WERI-Rb-1 (cell line): ENCODE results near the gene LTF.

ENCODE experiments used
- DNase-seq: peaks from one replicate; pipeline ENCODE4 v3.0.0-alpha.2; 2020
- H3K27ac ChIP-seq: fragments of 250-450 bp; sonication (Bioruptor Pico); 2 replicates; pipeline ENCODE4 v1.5.1; 2020; ENCODE audit warnings: mild to moderate bottlenecking, moderate library complexity
- H3K27me3 ChIP-seq: fragments of 250-450 bp; sonication (Bioruptor Pico); 2 replicates; pipeline ENCODE4 v1.5.1; 2021; ENCODE audit warnings: mild to moderate bottlenecking, low read depth, moderate library complexity; ENCODE audit not compliant: insufficient read depth, severe bottlenecking
- H3K36me3 ChIP-seq: fragments of 250-450 bp; sonication (Bioruptor Pico); 2 replicates; pipeline ENCODE4 v1.5.1; 2020; ENCODE audit warnings: mild to moderate bottlenecking, moderate library complexity
- H3K4me3 ChIP-seq: 2 replicates; pipeline ENCODE4 v1.5.1; 2011; ENCODE audit warnings: low read depth, mild to moderate bottlenecking, control low read depth, low read length
- H3K9me3 ChIP-seq: fragments of 250-450 bp; sonication (Bioruptor Pico); 2 replicates; pipeline ENCODE4 v1.5.1; 2021; ENCODE audit warnings: mild to moderate bottlenecking, moderate library complexity; ENCODE audit not compliant: severe bottlenecking
- TF ChIP-seq, protein P1 (sequence below): IDR thresholded peaks from 2 replicates; pipeline ENCODE4 v1.5.1; 2011; ENCODE audit warnings: low read depth, mild to moderate bottlenecking, control low read depth, inconsistent platforms, low read length

The LTF gene

DNA sequence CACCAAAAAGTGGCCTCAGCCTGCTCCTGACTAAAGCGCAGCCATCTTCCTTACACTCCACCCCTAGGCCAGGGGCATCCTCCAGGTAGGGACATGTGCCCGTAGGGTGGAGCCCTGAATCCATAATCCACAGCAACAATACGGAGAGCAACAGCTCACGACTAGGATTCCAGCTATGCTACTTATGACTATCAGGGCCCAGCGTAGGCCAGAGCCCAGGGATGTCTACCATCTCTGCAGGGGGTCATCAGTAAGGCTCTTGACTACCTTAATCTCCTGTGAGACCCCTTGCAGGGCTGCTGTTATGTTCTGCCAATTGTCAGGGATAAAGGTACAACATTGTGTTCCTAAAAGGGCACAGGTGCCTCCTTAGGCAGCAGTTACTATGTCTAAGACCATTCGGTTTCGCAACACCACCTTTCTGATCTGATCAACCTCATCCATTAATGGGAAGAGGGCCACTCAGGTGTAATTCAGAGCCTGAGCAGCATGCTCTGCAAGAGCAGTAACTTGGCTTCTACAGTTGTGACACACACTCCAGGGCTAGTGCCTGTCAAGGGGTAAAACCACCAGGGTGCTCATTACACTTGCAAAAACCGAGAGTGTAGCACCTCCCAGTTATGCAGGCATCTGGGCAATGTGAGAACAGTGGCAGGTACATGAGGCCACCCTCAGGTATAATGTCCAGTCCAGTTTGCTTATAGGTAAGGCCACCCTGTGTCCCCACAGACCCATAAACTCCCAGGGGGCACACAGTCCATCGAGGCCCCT, 46.7 kb downstream of the LTF start:
- no peaks in the 10 kb centered on the region for H3K36me3 ChIP-seq
- no peak overlapping the region for H3K27ac ChIP-seq
- DNase-seq = no peak
- peaks cover 30% of the 10 kb centered on the region for H3K27me3 ChIP-seq
- TF ChIP-seq, protein P1, sequence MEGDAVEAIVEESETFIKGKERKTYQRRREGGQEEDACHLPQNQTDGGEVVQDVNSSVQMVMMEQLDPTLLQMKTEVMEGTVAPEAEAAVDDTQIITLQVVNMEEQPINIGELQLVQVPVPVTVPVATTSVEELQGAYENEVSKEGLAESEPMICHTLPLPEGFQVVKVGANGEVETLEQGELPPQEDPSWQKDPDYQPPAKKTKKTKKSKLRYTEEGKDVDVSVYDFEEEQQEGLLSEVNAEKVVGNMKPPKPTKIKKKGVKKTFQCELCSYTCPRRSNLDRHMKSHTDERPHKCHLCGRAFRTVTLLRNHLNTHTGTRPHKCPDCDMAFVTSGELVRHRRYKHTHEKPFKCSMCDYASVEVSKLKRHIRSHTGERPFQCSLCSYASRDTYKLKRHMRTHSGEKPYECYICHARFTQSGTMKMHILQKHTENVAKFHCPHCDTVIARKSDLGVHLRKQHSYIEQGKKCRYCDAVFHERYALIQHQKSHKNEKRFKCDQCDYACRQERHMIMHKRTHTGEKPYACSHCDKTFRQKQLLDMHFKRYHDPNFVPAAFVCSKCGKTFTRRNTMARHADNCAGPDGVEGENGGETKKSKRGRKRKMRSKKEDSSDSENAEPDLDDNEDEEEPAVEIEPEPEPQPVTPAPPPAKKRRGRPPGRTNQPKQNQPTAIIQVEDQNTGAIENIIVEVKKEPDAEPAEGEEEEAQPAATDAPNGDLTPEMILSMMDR = no peak
- H3K9me3 ChIP-seq = no peaks in the 10 kb centered on the region
- H3K4me3 ChIP-seq = no peak overlapping the region

DNA sequence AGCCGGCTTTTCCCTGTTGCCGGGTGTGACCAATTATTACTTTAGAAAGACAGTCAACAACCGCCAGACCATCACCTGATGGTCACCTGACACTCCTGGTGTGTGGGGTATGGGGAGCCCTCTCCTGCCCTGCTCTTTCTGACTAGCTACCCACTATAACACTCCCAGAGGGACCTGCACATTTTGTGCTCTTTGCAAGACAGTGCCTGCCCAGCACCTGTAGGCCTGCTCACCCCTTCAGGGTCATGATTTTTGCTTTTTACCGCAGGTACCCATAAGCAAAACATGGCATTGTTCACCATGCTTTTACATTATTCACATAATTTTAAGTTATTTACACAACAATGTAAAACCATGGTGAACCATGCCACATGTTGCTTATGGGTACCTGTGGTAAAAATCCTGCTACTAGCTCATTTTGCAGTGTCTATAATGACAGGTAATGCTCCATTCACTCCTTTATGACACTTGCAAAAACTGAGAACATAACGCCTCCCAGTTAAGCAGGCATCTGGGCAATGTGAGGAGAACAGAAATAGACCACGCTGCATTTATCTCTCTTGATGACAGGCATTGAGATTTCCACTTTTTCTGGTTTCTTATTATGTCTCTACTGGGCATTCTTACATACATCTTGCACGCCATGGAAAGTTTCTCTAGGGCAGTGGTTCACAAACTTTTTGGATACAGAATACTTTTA, 47.7 kb downstream of the LTF start:
- H3K27ac ChIP-seq = no peak overlapping the region

DNA sequence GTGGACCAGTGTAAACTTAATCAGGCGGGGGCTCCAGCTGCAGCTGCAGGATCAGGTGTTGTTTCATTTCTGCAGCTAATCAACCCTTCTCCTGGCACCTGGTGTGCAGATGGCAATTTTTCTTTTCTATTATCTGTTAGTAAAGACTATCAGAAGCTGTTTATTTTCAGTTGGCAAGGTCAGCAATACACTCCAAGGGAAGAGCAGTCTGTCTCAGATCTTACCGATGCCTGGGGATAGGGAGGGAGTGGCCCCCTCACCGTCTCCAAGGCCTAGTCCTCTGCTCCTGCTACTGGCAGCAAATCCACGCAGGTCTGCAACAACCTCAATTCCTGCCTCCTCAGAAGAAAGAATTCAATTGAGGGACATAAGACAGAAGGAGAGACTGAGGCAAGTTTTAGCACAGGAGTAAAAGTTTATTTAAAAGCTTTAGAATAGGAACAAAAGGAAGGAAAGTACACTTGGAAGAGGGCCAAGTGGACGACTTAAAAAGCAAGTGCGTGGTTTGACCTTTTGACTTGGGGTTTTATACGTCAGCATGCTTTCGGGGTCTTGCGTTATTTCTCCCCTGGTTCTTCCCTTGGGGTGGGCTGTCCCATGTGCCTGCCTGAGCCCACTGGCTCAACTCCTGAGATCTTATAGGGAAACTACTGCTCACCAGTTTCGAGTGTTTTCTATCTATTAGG, 48.4 kb downstream of the LTF start:
- no peak for DNase-seq
- TF ChIP-seq, protein P1 = no peak
- peaks cover 31% of the 10 kb centered on the region for H3K27me3 ChIP-seq
- H3K36me3 ChIP-seq = no peaks in the 10 kb centered on the region
- H3K4me3 ChIP-seq = no peak overlapping the region
- H3K27ac ChIP-seq = no peak overlapping the region
- H3K9me3 ChIP-seq = no peaks in the 10 kb centered on the region

More for the DNA sequence above, 47.7 kb downstream of the LTF start:
- TF ChIP-seq, protein P1 = no peak
- H3K27me3 ChIP-seq = peaks cover 32% of the 10 kb centered on the region
- H3K4me3 ChIP-seq = no peak overlapping the region
- no peak for DNase-seq
- no peaks in the 10 kb centered on the region for H3K36me3 ChIP-seq
- H3K9me3 ChIP-seq = no peaks in the 10 kb centered on the region

DNA sequence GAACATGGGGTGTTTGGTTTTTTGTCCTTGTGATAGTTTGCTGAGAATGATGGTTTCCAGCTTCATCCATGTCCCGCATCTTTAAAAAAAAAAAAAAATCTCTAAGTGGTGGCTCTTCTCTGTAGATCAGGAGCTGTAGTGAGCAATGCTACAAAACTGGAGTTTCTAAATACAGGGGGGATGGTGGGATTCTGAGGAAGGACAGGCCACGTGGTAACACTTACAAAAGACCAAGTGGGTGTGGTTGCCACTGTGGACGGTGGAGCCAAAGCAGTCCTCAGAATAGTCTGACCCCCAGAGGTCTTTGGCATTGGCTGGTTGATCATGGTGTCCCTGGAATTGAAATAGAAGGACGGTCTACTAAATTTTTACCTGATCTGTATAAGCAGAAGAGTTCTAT, 50.0 kb downstream of the LTF start:
- peaks cover 28% of the 10 kb centered on the region for H3K27me3 ChIP-seq
- H3K27ac ChIP-seq = no peak overlapping the region
- TF ChIP-seq, protein P1 = no peak
- DNase-seq = no peak
- no peak overlapping the region for H3K4me3 ChIP-seq
- H3K36me3 ChIP-seq = no peaks in the 10 kb centered on the region
- H3K9me3 ChIP-seq = no peaks in the 10 kb centered on the region

DNA sequence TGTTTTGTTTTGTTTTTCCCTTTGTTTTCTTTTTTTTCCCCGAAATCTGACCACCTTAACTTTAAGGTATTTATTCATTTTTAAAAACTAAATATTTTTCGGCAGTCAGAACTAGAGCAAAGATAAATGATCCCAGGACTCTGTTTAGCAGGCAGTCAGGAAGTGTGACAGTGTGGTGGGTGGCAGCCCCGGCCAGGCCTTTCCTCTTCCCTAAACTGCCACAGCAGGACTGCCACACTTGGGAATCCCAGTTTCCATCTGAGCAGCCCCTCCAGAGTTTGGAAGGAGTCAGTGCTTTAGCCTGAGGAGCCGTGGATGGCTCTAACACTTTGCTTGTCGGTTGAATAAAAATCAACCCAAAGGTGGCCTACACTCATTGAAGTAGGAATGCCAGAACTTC, 50.8 kb downstream of the LTF start:
- Histone ChIP-seq H3K27me3 (peaks cover 36% of the 10 kb centered on the region), H3K9me3 (no peaks in the 10 kb centered on the region), H3K4me3 (no peak overlapping the region), H3K36me3 (no peaks in the 10 kb centered on the region), H3K27ac (no peak overlapping the region)
- TF ChIP-seq, protein P1 = no peak
- DNase-seq = no peak
